HEK293 (cell line): ENCODE results near the gene IQSEC1.

ENCODE experiments used
- KLF16 ChIP-seq: fragments of 450-650 bp; formaldehyde crosslinking; IDR thresholded peaks from 2 replicates; pipeline ENCODE4 v1.5.1; 2017; ENCODE audit warnings: missing biosample characterization, missing genetic modification characterization
- ZNF768 ChIP-seq: fragments of 450-650 bp; formaldehyde crosslinking; IDR thresholded peaks from 2 replicates; pipeline ENCODE4 v1.5.1; 2018; ENCODE audit warnings: missing biosample characterization, mild to moderate bottlenecking, missing genetic modification characterization
- TF ChIP-seq, protein P1 (sequence below): fragments of 450-650 bp; formaldehyde crosslinking; IDR thresholded peaks from 2 replicates; pipeline ENCODE4 v1.5.1; 2016; ENCODE audit warnings: missing biosample characterization, missing genetic modification characterization
- TF ChIP-seq, protein P2 (sequence below): fragments of 450-650 bp; formaldehyde crosslinking; IDR thresholded peaks from 2 replicates; pipeline ENCODE4 v1.5.1; 2016; ENCODE audit warnings: missing biosample characterization, missing genetic modification characterization
- TF ChIP-seq, protein P3 (sequence below): fragments of 450-650 bp; formaldehyde crosslinking; IDR thresholded peaks from 2 replicates; pipeline ENCODE4 v1.5.1; 2016; ENCODE audit warnings: missing biosample characterization, missing genetic modification characterization
- TF ChIP-seq, protein P4 (sequence below): fragments of 450-650 bp; formaldehyde crosslinking; IDR thresholded peaks from 2 replicates; pipeline ENCODE4 v1.5.1; 2016; ENCODE audit warnings: missing biosample characterization, missing genetic modification characterization
- TF ChIP-seq, protein P5 (sequence below): fragments of 450-650 bp; formaldehyde crosslinking; IDR thresholded peaks from 2 replicates; pipeline ENCODE4 v1.5.1; 2016; ENCODE audit warnings: missing biosample characterization, missing genetic modification characterization

DNA sequence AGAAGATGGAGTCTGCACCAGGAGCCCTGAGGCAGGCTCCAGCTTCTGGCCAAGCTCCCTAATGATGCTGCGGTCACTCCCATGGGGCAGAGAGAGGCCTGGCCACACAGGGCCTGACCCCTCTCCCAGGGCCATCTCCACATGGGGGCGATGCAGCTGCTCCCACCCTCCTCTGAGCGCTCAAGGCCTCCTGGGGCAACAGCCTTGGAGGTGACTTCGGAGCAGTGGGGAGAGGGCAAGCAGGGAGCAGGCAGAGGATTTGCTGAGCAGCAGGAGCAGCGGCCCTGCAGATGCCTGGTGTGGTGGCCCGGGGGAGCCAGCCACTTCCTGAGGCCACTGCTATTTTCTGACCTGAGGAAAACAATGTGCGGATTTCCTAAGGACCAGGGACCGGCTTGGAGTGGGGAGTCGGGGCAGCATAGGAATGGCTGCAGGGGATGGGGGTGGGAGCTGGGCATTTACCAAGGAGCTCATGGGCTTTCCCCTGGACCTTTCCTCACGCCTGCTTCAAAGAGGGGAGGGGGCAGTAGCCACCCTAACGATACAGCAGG is 150.3 kb downstream of the IQSEC1 start:
- TF ChIP-seq, protein P1, sequence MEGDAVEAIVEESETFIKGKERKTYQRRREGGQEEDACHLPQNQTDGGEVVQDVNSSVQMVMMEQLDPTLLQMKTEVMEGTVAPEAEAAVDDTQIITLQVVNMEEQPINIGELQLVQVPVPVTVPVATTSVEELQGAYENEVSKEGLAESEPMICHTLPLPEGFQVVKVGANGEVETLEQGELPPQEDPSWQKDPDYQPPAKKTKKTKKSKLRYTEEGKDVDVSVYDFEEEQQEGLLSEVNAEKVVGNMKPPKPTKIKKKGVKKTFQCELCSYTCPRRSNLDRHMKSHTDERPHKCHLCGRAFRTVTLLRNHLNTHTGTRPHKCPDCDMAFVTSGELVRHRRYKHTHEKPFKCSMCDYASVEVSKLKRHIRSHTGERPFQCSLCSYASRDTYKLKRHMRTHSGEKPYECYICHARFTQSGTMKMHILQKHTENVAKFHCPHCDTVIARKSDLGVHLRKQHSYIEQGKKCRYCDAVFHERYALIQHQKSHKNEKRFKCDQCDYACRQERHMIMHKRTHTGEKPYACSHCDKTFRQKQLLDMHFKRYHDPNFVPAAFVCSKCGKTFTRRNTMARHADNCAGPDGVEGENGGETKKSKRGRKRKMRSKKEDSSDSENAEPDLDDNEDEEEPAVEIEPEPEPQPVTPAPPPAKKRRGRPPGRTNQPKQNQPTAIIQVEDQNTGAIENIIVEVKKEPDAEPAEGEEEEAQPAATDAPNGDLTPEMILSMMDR (tag by site-specific recombination) = no peak
- TF ChIP-seq, protein P2, sequence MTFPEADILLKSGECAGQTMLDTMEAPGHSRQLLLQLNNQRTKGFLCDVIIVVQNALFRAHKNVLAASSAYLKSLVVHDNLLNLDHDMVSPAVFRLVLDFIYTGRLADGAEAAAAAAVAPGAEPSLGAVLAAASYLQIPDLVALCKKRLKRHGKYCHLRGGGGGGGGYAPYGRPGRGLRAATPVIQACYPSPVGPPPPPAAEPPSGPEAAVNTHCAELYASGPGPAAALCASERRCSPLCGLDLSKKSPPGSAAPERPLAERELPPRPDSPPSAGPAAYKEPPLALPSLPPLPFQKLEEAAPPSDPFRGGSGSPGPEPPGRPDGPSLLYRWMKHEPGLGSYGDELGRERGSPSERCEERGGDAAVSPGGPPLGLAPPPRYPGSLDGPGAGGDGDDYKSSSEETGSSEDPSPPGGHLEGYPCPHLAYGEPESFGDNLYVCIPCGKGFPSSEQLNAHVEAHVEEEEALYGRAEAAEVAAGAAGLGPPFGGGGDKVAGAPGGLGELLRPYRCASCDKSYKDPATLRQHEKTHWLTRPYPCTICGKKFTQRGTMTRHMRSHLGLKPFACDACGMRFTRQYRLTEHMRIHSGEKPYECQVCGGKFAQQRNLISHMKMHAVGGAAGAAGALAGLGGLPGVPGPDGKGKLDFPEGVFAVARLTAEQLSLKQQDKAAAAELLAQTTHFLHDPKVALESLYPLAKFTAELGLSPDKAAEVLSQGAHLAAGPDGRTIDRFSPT (tag by site-specific recombination) = no peak
- TF ChIP-seq, protein P3, sequence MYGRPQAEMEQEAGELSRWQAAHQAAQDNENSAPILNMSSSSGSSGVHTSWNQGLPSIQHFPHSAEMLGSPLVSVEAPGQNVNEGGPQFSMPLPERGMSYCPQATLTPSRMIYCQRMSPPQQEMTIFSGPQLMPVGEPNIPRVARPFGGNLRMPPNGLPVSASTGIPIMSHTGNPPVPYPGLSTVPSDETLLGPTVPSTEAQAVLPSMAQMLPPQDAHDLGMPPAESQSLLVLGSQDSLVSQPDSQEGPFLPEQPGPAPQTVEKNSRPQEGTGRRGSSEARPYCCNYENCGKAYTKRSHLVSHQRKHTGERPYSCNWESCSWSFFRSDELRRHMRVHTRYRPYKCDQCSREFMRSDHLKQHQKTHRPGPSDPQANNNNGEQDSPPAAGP = no peak
- TF ChIP-seq, protein P4, sequence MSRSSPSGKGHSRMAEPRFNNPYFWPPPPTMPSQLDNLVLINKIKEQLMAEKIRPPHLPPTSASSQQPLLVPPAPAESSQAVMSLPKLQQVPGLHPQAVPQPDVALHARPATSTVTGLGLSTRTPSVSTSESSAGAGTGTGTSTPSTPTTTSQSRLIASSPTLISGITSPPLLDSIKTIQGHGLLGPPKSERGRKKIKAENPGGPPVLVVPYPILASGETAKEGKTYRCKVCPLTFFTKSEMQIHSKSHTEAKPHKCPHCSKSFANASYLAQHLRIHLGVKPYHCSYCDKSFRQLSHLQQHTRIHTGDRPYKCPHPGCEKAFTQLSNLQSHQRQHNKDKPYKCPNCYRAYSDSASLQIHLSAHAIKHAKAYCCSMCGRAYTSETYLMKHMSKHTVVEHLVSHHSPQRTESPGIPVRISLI (tag by site-specific recombination) = no peak
- no peak for TF ChIP-seq KLF16
- TF ChIP-seq, protein P5, sequence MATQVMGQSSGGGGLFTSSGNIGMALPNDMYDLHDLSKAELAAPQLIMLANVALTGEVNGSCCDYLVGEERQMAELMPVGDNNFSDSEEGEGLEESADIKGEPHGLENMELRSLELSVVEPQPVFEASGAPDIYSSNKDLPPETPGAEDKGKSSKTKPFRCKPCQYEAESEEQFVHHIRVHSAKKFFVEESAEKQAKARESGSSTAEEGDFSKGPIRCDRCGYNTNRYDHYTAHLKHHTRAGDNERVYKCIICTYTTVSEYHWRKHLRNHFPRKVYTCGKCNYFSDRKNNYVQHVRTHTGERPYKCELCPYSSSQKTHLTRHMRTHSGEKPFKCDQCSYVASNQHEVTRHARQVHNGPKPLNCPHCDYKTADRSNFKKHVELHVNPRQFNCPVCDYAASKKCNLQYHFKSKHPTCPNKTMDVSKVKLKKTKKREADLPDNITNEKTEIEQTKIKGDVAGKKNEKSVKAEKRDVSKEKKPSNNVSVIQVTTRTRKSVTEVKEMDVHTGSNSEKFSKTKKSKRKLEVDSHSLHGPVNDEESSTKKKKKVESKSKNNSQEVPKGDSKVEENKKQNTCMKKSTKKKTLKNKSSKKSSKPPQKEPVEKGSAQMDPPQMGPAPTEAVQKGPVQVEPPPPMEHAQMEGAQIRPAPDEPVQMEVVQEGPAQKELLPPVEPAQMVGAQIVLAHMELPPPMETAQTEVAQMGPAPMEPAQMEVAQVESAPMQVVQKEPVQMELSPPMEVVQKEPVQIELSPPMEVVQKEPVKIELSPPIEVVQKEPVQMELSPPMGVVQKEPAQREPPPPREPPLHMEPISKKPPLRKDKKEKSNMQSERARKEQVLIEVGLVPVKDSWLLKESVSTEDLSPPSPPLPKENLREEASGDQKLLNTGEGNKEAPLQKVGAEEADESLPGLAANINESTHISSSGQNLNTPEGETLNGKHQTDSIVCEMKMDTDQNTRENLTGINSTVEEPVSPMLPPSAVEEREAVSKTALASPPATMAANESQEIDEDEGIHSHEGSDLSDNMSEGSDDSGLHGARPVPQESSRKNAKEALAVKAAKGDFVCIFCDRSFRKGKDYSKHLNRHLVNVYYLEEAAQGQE = no peak
- no peak for TF ChIP-seq ZNF768 (tag by site-specific recombination)
